Erythroblast (primary cell): ENCODE data around the gene TLL2.

ENCODE experiments used
- GATA1 ChIP-seq: IDR thresholded peaks from 2 replicates; pipeline ENCODE4 v1.6.1; 2011; ENCODE audit warnings: low read depth, mild to moderate bottlenecking, control low read depth, low read length, moderate library complexity
- POLR2A ChIP-seq: IDR thresholded peaks from 2 replicates; pipeline ENCODE4 v1.6.1; 2011; ENCODE audit warnings: mild to moderate bottlenecking, low read length

- TF ChIP-seq POLR2A: no peak
- no peak for TF ChIP-seq GATA1
These were observed 129.2 kb downstream of the TLL2 start for GRCh38 chr10:96384506-96384905.
